ENCODE data around the gene LIMK2.
"Not testable (repeated sequence)": the region's sequence is repeated elsewhere in the genome, so short reads cannot be mapped to it uniquely, and the experiment has no call there.

Gene LIMK2

DNA sequence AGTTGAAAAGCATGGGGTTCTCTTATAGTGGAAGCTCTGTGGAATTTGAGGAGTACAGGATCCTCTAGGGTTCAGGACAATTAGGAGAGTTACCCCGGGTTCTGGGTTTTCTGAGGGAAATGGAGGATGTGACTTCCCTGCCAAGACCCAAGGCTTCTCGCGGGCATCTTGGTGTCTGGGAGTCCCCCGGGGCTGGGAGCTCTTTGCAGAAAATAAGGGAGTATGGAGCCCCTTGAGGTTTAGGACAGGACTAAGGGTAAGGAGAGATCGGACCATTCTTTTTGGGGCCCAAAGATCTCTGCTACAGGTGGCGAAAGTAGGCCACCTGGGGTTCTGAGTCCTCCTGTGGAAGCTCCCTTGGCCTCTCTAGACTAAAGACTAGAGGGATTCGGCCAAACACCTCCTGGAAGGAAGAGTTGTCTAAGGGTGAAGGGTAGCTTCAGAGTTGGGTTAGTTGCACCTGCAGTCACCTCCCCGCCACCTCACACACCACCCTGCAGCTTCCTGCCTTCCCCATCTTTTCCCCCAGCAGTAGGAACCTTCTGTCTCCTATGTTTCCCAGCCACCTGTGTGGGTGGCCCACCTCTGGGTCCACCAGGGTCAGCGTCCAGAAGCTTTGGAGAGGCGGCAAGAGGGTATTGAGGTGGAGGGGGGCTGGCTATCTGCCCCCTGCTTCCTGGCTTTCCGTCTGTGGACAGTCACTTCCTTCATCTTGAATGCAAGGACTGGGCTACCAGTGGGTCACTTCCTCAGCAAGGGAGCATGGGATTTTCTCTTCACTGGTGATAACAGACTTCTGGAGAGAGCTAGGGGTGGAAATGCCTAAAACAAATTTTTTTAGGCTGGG is 908 bp downstream of the LIMK2 start:
- DNase-seq = no peak

DNA sequence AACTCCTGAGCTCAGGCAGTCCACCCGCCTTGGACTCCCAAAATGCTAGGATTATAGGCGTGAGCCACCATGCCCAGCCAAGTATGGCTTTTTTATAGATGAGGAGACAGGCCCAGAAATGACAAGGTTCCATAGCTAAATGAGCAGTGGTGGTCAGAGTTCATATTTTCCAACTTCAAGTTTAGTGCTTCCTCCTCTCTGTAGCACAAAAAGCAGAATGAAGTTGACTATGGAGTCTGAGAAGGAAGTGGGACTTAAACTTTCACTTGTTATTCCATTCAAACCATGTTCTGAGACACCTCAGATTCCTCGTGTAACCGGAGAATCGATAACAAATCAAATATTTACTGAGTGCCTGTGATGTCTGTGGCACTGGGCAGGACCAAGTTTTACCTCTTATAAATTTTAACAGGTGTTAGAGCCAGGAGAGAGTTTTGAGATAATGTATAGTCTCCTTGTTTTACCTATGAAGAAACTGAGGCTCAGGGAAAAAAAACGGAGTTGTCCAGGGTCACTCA is 3.0 kb downstream of the LIMK2 start:
- no peak for DNase-seq

DNA sequence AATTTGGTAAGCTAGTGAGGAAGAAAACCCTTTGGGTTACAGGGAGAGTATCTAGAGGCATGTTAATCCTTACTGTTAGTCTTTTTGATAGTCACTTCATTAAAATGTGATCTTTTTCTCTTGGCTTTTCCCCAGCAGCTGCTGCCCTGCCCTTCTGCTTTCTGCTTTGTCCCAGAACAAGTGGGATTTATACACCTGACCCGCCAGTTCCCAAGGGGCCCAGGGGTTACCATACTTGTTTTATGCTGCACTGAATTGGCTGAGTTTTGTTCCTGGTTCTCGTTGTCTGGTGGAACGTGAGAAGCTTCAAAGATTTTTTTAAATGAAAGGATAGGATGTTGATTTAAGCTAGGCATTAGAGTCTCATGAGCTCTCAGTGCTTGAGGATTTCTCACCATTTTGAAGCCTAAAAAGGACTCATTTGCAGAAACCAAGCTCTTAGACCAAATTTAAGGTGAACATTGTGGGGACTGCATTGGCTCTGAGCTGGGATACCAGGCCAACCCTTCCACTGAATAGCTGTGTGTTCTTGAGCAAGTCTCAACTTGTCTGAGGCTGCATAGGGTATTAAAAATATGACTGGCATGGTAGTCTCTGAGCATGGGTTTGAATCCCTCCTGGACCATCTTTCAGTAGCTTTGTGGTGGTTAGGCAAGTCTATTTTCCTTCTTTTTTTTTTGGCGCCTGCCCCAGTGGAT is 6.6 kb downstream of the LIMK2 start:
- no peak for DNase-seq

DNA sequence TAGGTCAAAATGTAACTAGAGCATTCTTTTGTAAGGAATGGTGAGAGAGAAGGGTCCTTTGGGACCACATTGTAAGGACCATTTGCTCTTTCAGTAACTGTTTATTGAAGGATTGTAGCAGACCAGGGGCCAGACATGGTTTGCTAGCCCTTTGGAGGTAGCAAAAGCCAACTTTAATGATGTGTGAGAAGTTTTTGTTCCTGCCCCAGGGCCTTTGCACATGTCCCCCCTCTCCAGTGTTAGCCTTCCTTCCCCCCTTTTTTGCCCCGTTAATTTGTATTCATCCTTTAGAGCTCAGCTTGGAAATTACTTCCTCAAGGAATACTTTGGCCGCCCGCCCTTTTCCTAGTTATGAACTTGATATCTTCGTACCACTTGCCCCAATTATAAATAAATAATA is 9.0 kb downstream of the LIMK2 start:
- DNase-seq = no peak

DNA sequence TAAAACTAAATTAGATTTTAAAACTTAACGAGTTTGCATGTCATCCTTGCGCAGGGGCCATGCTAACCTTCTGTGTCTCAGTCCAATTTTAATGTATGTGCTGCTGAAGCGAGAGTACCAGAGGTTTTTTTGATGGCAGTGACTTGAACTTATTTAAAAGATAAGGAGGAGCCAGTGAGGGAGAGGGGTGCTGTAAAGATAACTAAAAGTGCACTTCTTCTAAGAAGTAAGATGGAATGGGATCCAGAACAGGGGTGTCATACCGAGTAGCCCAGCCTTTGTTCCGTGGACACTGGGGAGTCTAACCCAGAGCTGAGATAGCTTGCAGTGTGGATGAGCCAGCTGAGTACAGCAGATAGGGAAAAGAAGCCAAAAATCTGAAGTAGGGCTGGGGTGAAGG is 10.6 kb downstream of the LIMK2 start:
- DNase-seq = no peak

DNA sequence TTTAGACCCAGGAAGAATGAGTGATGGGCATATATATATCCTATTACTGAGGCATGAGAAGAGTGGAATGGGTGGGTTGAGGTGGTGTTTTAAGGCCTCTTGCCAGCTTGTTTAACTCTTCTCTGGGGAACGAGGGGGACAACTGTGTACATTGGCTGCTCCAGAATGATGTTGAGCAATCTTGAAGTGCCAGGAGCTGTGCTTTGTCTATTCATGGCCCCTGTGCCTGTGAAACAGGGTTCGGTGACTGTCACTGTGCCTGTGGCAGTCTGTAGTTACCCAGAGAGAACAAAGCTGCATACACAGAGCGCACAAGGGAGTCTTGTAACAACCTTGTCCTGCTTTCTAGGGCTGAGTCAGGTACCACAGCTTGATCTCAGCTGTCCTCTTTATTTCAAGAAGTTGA is 11.7 kb downstream of the LIMK2 start:
- DNase-seq = no peak

DNA sequence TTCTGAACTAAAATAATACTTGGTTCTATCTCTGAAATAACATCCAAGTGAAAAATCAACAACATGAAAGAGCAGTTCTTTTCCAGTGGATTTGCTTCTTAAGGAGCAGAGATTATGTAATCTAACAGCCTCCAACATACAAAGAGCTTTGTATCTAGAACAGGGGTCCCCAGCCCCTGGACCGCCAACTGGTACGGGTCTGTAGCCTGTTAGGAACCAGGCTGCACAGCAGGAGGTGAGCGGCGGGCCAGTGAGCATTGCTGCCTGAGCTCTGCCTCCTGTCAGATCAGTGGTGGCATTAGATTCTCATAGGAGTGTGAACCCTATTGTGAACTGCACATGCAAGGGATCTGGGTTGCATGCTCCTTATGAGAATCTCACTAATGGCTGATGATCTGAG is 12.6 kb downstream of the LIMK2 start:
- not testable (repeated sequence) for DNase-seq

DNA sequence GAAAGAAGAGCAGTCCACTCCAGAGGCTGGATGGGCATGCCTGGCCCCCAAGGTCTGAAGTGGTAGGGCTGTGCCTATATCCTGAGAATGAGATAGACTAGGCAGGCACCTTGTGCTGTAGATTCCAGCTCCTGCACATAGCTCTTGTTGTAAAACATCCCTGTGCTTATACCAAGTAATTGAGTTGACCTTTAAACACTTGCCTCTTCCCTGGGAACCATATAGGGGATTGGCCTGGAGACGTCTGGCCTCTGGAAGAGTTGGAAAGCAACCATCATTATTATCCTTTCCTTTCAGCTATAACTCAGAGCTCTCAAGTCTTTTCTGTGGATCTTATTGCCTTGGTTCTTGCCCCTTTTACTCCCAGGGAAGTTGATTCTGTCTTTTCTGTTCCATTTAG is 15.1 kb downstream of the LIMK2 start:
- DNase-seq = no peak

DNA sequence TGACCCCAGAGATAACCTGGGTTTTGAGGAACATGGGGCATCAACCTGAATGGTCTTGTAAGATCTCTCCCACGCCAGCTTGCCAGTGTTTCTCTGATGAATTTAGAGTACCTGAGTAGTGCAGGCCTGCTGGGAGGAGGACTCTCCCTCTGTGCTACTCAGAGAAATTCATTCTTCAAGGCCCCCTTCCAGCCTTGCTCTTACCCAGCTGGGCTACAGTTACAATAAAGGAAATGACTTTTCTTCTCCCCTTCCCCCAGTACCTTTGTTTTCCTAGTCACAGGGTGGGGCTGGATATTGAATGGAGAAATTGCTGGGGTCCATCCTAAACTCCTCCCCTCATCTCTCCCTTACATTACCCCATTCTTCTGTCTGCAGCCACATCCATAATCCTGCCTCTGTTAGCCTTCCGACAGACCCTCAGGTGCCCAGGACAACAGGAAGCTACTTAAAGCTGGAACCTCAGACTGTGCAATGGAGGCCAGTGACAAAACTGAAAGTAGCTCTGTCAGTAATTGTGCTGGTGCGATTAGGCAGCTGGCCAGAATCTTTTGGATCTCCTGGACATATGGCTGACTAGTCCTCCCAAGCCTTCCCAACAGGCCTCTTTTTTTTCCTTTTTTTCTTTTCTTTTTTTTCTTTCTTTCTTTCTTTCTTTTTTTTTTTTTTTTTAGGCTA is 17.4 kb downstream of the LIMK2 start:
- DNase-seq = no peak

DNA sequence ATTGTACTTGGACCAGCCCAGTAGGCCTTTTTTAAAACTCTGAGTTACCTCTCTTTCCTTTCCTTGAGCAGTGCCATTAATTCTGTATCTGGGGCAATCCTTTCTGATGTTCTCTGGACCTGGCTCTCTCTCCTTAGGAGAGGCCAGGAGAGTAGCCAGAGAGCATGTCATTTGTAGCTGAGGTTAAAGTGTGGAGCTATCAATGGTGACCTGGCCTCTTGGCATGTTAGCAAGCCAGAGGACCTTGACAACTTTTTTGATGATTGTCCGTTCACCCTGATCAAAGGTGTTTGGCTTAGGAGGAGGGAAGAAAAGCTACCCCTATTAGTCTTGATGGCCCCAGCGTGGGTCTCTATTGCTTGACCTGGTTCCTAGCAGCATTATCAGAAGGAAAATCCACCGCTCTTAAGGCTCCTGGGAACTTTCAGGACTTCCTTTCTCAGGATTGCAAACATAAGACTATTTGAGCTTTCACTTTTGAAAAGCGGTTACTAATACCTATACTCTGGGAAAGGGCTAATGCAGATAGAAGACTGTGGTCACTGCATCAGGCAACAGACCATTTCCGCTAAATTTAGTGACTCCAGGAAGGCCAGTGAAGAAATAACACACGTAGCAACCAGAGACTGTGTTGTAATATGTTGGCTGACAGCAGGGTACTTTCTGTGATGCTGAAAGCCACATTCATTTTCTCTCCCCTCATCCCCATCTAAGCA is 18.2 kb downstream of the LIMK2 start:
- no peak for DNase-seq

DNA sequence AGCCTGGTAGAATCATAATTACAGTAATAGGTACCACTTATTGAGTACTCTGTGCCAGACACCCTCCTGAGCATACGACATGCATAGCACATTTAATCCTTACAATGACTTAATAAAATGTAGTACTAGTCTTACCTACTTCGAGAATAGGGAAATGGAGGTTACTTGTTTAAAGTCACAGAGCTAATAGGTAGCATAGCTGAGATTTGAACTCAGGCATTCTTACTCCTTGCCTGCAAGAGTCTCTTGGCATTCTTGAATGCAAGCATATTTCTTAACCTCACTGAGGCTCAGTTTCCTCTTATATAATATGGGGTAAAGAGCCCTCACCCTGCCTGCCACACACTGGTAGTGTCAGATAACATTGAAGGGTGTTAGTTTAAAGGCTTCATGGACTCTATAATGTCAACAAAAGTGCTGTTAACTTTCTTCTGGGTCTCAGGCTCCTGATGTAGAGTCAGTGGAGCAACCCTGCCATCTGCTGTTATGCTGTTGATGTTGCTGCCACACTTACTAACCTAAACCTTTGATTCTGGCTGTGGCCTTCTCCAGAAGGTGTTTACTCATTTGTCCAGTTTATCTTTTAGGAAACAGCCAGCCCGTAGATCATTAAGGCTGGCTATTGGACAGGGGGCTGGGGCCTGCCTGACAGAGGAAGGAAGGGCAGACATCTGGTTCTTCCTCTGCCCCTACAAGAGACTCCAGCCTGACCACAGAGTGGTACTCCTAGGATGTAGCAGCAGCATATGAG is 18.9 kb downstream of the LIMK2 start:
- DNase-seq = peak; percentile 39

DNA sequence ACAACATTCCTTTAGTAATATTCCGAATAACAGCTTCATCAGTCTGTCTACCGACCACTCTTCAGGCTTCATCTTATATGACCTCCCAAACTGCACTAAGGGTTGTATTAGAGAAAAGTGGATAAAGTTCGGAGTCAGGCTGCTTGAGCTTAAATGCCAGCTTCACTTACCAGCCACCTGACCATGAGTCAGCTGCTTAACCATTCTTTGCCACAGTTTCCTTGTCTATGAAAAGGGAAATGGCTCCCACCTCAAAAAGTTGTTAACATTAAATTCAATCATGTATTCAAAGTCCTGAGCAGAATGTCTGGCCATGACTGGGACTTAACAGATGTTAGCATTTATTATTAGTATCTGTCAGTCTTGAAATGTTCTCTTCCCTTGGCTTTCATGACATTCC is 20.9 kb downstream of the LIMK2 start:
- DNase-seq = no peak

DNA sequence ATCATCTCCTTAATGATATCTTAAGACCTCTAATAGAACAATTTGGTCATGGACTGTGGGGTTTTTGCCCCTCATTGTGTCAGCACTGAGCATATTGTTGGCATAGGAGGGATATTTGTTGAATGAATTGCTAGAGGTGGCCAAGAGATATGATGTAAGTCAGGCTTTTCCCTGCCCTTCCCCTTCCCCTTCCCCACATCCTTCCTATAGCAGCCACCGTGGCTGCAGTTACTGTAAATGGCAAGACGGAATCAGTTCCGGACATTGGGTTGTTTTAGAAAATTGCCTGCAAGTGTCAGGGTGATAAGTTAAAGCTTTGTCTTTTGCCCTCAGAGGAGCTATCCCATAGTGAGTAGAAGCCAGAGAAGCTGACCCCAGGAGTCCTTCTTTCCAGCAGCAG is 23.0 kb downstream of the LIMK2 start:
- no peak for DNase-seq

DNA sequence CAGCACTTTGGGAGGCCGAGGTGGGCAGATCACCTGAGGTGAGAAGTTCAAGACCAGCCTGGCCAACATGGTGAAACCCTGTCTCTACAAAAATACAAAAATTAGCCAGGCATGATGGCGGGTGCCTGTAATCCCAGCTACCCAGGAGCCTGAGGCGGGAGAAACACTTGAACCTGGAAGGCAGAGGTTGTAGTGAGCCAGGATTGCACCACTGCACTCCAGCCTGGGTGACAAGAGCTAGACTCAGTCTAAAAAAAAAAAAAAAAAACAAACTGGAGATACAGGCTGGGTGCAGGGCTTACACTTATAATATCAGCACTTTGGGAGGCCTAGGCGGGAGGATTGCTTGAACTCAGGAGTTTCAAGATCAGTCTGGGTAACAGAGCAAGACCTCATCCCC is 23.9 kb downstream of the LIMK2 start:
- not testable (repeated sequence) for DNase-seq

DNA sequence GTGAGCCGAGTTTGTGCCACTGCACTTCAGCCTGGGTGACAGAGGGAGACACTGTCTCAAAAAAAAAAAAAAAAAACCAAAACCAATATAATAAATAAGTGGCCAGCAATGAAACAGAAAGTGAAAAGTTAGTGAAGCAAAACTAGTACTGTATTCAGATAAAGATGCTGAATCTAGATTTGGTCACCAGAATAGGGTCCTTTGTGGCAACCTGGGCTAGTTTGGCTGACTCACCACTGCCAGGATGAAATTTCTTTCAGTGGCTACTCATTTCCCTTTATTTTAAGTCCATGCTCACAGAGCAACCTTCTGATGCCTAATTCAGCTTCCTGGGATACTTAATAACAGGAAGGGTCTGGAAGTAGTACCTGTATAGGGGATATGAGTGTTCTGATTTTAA is 26.0 kb downstream of the LIMK2 start:
- DNase-seq = no peak

DNA sequence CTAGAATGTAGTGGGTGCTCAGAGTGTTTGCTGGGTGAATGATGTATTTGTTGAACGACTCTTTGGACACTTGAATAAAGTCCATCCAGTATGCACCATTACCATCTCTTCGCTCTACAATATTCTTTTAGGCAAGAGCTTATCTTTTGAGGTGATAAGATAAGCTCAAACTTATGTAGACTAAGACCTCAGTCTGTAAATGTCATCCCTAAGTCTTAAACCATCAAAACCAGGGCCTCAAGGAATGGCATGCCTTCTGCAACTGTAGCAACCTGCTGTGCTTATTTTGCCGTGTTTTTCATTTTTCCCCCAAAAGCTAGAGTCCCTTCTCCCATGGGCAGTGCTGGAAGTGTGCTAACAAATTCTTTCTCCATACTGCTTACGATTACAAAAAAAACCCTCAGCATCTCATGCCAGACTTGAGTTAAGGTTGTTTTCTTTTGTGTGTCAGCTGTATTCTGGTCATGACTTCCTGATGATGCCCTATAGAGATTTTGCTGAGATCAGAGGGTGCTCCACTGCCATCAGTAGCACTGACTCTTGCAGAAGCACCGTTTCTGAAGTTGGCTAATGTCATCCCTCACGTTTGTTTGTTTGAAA is 27.8 kb downstream of the LIMK2 start:
- no peak for DNase-seq

DNA sequence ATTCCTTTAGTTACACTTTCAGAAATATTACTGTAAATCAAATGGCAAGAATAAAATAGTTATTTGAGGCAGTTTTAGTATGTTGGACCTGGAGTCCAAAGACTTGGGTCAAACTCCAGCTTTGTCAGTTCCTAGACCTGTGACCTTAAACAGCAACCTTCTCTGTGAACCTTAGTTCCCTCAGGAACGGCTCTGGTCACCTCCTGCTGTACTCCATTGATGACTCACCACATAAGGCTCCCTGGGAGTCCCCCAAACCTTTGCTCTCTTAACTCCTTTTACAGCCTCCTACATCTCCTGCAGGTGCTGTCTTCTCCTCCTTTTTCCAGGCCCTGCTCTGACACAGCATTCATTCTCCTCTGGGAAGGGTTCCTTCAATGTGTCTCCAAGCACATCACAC is 29.1 kb downstream of the LIMK2 start:
- no peak for DNase-seq

DNA sequence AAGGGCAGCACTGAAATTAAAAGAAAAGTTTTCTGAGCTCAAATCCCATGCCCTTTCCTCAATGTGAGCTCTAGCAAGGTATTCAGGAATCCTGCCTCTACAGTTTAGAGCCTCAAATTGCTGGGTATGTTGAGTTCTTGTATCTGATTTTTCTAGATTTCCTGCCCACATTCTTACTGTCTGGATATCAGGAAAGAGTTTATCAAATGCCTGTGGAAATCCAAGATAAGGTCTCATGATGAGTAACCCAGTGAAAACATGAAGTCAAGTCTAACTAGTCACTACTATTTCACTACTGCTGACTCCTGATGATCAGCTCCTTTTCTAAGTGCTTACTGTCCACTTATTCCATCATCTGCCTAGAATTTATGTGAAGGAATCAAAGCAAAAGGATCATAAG is 29.8 kb downstream of the LIMK2 start:
- DNase-seq = peak; percentile 71

DNA sequence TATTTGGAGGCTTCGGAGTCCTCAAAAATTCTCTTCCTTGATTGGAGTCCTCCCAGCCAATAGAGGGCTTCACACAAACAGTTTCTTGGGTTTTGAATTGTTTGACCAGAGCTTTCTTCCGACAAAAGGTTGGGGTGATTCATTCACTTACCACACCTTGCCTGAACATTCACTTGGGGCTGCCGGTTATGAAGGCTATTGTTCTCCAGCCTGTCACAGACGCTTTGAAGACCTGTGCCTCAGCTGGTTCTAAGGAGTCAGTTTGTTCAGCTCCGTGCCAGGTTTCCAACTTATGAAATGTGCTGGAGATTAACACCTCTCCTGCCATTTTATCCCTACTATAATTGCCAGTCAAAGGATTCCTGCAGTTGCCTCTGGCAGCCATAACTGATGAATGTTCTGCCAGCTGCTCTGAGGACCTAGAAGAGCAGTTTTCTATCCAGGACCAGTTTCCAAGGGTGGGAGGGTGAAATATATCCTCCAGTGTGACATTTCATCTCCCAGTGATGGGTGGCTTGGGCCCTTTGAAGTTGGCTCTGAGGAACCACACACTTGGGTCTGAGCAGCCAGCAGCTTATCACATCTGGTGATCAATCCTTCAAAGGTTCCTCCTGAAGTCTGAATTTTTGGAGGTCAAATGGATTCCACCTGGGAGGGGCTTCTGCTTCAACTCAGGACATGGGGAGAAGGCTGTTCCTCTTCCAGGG is 31.4 kb downstream of the LIMK2 start:
- DNase-seq = no peak

DNA sequence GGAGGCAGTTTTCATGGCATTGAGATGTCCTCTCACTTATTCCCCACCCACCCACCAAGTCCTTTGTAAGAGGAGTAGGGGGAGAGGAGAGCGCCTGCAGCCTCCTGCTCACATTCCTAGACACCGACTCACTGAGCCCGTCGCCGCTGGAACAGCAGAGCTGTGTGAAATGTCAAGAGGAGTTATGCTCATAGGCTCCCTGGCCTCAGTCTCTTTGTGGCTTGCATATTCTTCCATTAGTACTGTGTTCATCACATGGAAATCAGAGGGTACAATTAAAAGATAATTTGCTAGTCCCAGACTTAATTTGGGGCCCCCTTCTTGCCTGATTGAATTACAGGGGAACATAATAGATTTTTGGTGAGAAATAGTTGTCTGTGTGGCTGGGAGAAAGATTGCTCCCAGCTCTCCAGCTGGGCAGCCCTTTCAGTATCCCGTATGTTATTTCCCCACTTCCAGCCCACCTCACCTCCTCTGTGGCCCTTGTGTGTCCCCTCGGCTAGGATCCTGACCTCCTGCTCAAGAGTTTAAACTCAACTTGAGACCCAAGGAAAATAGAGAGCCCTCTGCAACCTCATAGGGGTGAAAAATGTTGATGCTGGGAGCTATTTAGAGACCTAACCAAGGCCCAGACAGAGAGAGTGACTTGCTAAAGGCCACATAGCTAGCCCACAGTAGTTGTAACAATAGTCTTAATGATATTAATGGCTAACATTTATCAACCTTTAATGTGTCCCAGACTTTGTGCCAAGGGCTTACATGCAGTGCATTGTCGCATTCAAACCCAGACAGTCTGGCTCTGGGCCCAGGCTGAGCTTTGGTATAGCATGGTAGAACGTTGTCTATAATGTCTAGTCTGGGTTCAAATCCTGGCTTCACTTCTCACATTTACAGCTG is 32.2 kb downstream of the LIMK2 start:
- peak; percentile 92 for DNase-seq

Data from fibroblast of skin of right quadriceps (primary cell).